H1 (cell line): ENCODE data around the gene HMCN2.

Experiments used
- CBX5 ChIP-seq: fragments of 300-800, 300-1000 bp; sonication (generic); IDR thresholded peaks from 2 replicates; pipeline ENCODE4 v1.7.1; 2016; ENCODE audit warnings: antibody characterized with exemption, low read length, low read depth
- CBX8 ChIP-seq: fragments of 300-800, 300-1000 bp; sonication (generic); IDR thresholded peaks from 2 replicates; pipeline ENCODE4 v1.7.1; 2016; ENCODE audit warnings: low read depth, low read length, borderline replicate concordance
- CTCF ChIP-seq, 3 experiments: IDR thresholded peaks; 1 replicate in 2 of 3; 2 replicates in 1 of 3; pipeline versions ENCODE4 v1.5.1 to v1.6.1; 2011; ENCODE audit warnings: low read length in 3 of 3, mild to moderate bottlenecking in 3 of 3, inconsistent platforms in 2 of 3, low read depth in 1 of 3, moderate library complexity in 1 of 3; ENCODE audit not compliant: insufficient read depth in 1 of 3; ENCODE audit errors: control extremely low read depth in 1 of 3
- EP300 ChIP-seq, 2 experiments: IDR thresholded peaks; 1 replicate in 1 of 2; 2 replicates in 1 of 2; pipeline ENCODE4 v1.6.1; 2011 to 2012; ENCODE audit warnings: low read depth in 2 of 2, low read length in 2 of 2, mild to moderate bottlenecking in 2 of 2, borderline replicate concordance in 1 of 2, inconsistent platforms in 1 of 2, moderate library complexity in 1 of 2
- HDAC6 ChIP-seq: IDR thresholded peaks from one replicate; pipeline ENCODE4 v1.7.1; 2012; ENCODE audit warnings: low read depth, mild to moderate bottlenecking, inconsistent platforms, low read length, moderate library complexity
- JUND ChIP-seq: IDR thresholded peaks from 2 replicates; pipeline ENCODE4 v1.6.1; 2011; ENCODE audit warnings: mild to moderate bottlenecking, improper control_type of control experiment, low read length
- POLR2A ChIP-seq, 2 experiments: IDR thresholded peaks; 1 replicate in 1 of 2; 2 replicates in 1 of 2; pipeline ENCODE4 v1.6.1; 2011; ENCODE audit warnings: low read depth in 2 of 2, low read length in 2 of 2, mild to moderate bottlenecking in 2 of 2; ENCODE audit errors: control extremely low read depth in 1 of 2
- POLR2AphosphoS5 ChIP-seq: IDR thresholded peaks from 2 replicates; pipeline ENCODE4 v1.6.1; 2011; ENCODE audit warnings: low read depth, low read length
- RAD21 ChIP-seq, 2 experiments: IDR thresholded peaks in 1 of 2; conservative IDR thresholded peaks in 1 of 2; 2 replicates each; pipeline ENCODE4 v1.6.1; 2011; ENCODE audit warnings: low read depth in 2 of 2, low read length in 2 of 2, improper control_type of control experiment in 1 of 2, inconsistent platforms in 1 of 2, mild to moderate bottlenecking in 1 of 2, moderate library complexity in 1 of 2
- RXRA ChIP-seq: IDR thresholded peaks from 2 replicates; pipeline ENCODE4 v1.6.1; 2011; ENCODE audit warnings: low read depth, mild to moderate bottlenecking, low read length, moderate library complexity; ENCODE audit not compliant: insufficient read depth

DNA sequence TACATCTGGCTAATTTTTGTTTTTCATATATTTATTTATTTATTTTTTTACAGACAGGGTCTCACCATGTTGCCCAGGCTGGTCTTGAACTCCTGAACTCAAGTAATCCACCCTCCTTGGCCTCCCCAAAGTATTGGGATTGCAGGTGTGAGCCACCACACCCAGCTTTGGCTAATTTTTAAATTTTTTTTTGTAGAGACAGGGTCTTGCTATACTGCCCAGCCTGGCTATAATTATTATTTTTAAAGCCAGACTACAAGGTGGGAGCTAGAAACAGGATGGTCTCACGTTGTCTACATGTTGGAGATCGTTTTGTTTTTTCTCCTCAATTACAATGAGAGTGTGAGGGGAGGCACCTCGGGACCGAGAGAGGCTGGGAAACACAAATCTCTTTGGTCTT, 203.0 kb downstream of the HMCN2 start:
- TF ChIP-seq JUND (no peak), POLR2A (IDR thresholded peaks at IDR 0.05; ENCODE audit: control extremely low read depth in 1 of 2, low read depth in 2 of 2, low read length in 2 of 2) (no peak), HDAC6 (no peak), CTCF (IDR thresholded peaks at IDR 0.05; ENCODE audit: control extremely low read depth in 1 of 3, insufficient read depth in 1 of 3, low read depth in 1 of 3, low read length in 3 of 3) (no peak), CBX8 (no peak), RAD21 (IDR thresholded peaks at IDR 0.05 in 1 of 2, conservative IDR thresholded peaks at IDR 0.05 in 1 of 2; ENCODE audit: low read depth in 2 of 2, low read length in 2 of 2) (no peak), RXRA (no peak), POLR2AphosphoS5 (no peak), EP300 (IDR thresholded peaks at IDR 0.05; ENCODE audit: borderline replicate concordance in 1 of 2, low read depth in 2 of 2, low read length in 2 of 2) (no peak), CBX5 (no peak)
